Stimulated activated CD4-positive, alpha-beta T cell treated with anti-CD3 and anti-CD28 coated beads, TNF-alpha, amount 100 ng/mL, for 1 hour (primary cell): ENCODE measurements around the gene PTOV1.
"Not testable (repeated sequence)": the region's sequence is repeated elsewhere in the genome, so short reads cannot be mapped to it uniquely, and the experiment has no call there.

Experiments used
- DNase-seq, 3 donors: peaks; one replicate each; pipeline ENCODE4 v3.0.0-alpha.2; 2020; ENCODE audit warnings: low read depth in 3 of 3, low spot score in 1 of 3

PTOV1 gene

DNA sequence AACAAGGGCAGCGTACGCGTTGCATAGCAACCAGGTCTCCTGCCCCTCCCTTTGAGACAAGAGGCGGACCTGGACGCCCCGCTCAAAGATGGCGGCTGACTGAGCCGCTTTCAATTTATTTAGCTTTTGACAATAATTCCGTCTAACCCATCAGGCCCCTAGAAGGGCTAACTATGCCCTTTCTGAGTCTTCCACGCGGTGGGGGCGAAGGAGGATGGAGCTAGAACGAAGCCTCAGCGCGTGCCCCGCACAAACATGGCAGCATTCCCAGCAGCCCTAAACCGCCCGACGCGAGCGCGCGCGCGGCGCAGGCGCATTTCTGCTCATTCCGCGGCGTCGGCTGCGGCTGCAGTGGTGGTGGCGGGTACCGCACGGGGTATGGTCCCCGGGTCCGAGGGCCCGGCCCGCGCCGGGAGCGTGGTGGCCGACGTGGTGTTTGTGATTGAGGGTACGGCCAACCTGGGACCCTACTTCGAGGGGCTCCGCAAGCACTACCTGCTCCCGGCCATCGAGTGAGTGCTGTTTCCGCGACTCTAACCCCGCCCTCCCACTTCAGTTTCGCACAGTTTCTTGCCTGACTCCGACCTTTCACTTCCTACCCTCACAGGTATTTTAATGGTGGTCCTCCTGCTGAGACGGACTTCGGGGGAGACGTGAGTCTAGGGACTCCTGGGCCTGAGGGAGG is 32.9 kb upstream of the PTOV1 start, which contains the start of gene MED25:
TSS of gene MED25 (plus strand) at position 326 of the 685 bp plus-strand sequence. CDS start at position 379, 53 bp downstream.
- peak; percentile 65 to 79 (median 73) for DNase-seq

DNA sequence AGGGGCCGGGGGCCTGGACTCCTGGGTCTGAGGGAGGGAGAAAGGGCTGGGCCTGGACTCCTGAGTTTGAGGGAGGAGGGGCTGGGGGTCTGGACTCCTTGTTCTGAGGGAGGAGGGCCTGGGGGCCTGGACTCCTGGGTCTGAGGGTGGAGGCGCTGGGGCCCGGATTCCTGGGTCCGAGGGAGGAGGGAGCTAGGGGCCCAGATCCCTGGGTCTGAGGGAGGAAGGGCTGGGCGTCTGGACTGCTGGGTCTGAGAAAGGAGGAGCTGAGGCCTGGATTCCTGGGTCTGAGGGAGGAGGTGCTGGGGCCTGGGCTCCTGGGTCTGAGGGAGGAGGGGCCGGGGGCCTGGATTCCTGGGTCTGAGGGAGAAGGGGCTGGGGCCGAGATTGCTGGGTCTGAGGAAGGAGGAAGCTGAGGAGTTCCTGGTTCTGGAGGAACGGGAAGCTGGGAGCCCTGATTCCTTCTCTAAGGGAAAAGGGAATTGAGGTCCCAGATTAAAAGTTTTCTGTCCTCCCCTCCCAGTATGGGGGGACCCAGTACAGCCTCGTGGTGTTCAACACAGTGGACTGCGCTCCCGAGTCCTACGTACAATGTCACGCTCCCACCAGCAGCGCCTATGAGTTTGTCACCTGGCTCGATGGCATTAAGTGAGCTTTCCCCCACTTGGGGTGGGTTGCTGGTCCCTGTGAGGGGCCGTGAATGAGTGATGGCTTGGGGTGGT is 32.1 kb upstream of the PTOV1 start:
- DNase-seq = no peak

DNA sequence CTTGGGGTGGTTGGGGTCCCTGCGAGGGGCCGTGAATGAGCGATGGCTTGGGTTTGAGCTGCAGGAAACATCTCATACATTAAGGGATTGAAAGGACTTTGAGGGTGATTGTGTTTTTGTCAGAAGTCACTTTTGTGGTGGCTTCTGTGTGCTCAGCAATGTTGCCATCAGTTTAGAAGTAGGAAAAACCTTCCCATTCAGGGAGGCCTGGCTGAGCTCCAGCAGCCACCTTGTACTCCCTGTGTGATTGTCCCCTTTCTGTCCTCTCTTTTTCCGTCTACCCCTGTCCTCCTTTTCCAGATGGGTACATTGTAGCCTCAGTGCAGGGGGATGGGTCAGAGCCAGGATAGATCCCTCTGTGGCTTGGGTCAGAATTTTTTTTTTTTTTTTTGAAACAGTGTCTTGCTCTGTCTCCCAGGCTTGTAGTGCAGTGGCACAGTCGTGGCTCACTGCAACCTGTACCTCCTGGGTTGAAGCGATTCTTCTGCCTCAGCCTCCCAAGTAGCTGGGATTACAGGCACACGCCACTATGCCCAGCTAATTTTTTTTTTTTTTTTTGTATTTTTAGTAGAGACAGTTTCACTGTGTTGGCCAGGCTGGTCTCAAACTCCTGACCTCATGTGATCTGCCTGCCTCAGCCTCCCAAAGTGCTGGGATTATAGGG is 31.4 kb upstream of the PTOV1 start:
- DNase-seq = not testable (repeated sequence)

DNA sequence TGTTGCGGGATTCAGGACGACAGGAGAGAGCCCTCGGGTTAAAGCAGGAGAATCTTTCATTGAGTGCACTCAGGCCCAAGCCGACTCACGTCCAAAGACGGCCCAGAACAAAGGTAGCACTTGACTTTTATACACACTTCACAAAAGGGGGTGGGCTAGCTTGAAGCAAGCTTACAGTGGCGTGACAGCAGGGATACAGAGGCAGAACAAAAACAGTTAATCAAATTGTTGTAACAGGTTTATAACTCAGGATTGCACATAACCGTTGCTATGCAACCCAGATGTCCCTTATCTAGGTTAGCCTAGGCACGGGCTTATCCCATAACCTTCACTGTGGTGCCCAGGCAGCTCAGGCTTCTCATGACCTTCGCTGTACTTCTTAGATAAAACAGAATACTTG is 30.8 kb upstream of the PTOV1 start:
- DNase-seq = no peak

DNA sequence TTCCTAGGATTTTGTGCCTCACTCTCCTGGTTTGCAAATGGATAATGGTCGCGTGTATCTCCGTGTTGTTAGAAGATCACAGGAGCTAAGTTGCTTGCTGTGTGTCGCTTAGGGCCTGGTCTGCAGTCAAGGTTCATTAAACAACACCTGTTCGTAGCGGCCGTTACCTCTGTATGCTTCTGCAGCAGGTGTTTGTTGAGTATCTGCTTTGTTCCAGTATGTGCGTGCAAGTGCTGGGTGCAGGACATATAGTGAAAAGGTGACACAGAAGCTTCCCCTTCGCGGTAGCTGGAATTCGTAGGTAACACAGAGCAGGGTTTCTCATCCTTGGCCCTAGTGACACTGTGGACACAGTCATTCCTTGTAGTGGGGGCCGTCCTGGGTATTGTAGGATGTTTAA is 27.5 kb upstream of the PTOV1 start:
- no peak for DNase-seq

DNA sequence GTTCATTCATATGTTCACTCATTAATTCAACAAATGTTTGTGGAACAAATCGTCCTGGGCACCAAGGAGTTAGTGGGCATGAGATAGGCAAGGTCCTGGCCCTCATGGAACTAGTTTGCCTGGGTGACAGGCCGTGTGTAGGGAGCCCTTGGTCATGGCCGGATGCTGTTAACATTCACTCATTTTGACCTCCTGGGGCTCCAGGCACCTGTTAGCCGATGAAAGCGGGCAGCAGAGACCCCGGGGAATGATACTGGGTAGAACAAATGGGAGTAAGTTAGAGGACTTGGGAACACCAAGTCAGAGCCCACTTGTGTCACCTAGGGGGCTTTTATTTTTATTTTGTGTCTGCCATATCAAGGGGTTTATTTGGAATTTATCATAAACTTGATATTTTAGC is 26.3 kb upstream of the PTOV1 start:
- DNase-seq = no peak

DNA sequence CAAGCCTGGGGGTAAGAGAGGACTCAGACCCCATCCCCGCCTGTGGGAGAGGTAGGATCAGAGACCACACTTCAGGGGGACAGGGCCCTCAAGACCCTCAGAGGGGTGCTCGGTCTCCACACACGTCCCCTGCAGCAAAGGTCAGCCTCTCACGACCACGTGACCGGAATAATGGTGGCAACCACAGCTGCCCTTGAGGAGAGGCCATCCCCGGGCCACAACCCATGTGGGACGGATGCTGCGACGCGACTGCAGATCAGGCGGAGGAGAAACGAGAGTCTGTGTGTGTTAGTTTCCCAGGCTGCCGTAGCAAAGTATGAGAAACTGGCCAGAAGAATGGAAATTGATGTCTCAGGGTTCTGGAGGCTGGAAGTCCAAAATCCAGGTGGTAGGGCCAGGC is 23.9 kb upstream of the PTOV1 start:
- DNase-seq = no peak

DNA sequence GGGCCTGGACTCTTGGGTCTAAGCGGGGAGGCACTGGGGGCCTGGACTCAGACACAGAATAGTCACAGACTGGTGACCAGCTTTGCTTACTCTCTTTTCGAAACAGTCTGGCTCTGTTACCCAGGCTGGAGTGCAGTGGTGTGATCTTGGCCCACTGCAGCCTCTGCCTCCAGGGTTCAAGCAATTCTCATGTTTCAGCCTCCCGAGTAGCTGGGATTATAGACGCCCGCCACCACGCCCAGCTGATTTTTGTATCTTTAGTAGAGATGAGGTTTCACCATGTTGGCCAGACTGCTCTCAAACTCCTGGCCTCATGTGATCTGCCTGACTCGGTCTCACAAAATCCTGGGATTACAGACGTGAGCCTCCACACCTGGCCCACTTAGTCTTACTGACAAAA is 21.8 kb upstream of the PTOV1 start:
- no peak for DNase-seq

DNA sequence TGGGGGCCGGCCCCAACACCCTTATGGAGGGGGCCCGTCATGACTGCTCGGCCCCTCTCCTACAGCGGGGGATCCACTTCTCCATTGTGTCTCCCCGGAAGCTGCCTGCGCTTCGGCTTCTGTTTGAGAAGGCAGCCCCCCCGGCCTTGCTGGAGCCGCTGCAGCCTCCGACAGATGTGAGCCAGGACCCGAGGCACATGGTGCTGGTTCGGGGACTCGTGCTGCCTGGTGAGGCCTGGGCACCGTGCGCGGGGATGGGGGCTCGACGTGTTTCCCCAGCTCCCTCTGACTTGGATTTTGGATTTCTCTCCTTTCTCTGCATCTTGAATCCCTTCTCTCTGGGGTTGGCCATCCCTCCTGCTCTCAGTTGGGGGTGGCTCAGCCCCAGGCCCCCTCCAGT is 21.2 kb upstream of the PTOV1 start:
- no peak for DNase-seq

DNA sequence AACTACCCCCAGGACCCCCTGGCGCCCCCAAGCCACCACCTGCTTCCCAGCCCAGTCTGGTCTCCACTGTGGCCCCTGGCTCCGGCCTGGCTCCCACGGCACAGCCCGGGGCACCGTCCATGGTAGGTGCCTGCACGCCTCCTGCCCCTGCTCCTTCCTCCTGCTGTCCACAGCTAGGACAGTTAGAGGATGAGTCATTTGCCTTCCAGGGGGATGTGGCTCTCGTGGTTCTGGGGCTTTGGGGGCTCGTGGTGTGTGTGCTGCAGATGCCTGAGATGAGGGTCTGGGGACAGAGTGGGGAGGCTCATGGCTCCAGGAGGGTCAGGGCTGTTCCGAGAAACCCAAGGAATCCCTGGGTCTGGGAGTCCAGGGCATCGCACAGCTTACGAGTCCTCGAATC is 20.2 kb upstream of the PTOV1 start:
- no peak for DNase-seq

DNA sequence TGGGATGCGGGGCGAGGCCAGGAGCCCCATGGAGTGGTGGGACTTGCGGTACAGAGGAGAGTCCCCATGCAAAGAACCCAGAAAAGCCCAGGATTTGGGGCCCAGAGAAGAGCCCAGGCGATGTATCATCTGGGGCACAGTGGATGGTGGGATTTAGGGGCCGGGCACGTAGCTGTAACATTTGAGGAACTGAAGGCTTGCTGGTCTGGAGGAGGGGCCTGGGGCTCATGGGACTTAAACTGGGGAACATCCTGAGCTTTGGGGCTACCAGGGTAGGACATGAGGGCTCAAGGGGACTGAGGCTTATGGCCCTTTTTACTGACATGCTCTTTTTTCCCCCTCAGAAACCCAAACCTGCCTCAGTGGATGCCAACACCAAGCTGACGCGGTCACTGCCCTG is 19.4 kb upstream of the PTOV1 start:
- DNase-seq = no peak

DNA sequence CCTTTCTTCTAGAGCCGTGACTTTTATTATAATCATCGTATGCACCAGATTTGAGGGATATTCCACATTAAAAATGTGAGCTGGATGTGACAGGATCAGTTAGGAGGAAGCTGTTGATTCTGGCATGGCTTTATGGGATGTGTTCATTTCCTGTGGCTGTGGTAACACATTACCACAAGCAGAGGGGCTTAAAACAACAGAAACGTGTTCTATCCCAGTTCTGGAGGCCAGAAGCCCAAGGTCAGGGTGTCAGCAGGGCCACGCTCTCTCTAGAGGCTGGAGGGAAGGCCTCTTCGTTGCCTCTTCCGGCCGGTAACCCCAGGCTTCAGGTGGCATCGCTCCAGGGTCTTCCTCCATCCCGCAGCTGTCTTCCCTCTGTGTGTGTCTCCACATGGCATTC is 18.4 kb upstream of the PTOV1 start:
- no peak for DNase-seq

DNA sequence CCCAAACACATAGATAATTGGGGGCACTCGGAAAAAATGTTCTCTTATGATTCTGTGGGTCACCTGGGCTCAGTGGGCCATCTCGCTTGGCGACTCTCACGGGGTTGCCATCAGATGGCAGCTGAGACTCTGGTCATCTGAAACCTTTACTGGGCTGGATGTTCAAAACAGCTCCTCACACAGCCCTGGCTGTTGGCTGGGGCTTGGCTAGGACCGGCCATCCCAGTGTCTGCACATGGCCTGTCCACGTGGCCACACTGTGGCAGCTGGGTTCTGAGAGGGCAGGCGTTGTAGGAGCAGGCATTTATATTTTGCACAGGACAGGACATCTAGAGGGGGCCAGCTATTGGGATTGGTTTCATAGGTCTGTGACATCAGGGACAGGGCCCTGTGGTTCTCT is 17.4 kb upstream of the PTOV1 start:
- DNase-seq = no peak

DNA sequence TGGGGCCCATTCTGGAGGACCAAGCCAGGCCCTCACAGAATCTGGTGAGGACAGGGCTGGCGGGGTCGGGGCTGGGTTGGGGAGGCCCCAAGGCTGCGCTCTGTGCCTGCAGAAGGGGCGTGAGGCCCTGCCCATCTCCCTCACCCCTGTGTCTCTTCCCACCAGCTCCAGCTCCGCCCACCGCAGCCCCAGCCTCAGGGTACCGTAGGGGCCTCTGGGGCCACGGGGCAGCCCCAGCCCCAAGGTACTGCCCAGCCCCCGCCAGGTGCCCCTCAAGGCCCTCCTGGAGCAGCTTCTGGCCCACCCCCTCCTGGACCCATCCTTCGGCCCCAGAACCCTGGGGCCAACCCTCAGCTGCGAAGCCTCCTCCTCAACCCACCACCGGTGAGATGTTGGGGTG is 15.4 kb upstream of the PTOV1 start:
- DNase-seq = no peak

DNA sequence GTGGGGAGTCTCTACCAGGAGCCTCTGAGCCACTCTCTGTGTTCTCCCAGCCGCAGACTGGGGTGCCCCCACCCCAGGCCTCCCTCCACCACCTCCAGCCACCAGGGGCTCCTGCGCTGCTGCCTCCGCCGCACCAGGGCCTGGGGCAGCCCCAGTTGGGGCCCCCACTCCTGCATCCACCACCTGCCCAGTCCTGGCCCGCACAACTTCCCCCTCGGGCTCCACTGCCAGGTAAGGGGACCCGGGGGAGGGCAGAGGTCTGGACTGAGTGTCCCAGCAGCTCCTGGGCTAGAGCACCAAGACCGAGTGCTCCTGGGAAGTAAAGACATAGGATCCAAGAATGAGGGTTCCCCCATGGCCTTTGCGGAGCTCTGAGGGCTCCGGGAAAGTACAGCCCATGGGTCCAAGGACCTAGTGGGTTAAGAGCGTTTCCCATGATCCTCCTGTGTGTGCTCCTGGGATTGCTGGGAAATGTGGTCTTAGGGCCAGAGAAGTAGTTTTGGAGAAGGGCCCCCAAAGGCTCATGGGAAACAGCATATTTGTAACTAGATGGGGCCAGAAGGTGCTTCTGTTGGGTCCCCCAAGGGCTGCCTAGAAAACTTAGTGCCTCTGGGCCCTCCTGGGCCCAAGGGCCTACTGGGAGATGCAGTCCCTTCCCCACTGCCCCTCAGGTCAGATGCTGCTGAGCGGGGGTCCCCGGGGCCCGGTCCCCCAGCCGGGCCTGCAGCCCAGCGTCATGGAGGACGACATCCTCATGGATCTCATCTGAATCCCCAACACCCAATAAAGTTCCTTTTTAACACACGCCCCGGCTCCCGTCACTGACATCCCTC is 14.6 kb upstream of the PTOV1 start:
- no peak for DNase-seq

DNA sequence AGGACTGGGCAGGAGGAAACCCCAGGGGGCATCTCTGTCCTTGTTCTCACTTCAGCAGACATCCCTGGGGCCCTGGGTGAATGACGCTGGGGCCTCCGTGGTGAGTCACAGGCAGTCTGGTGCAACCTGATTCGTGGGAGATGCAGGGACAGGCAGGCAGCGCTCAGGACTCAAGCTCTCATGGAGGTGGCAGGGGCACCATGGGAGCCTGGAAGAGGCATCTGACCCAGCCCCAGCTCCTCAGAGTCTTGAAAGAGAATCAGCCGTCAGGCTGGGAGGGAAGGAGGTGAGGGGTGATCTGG is 14.0 kb upstream of the PTOV1 start:
- DNase-seq = no peak

DNA sequence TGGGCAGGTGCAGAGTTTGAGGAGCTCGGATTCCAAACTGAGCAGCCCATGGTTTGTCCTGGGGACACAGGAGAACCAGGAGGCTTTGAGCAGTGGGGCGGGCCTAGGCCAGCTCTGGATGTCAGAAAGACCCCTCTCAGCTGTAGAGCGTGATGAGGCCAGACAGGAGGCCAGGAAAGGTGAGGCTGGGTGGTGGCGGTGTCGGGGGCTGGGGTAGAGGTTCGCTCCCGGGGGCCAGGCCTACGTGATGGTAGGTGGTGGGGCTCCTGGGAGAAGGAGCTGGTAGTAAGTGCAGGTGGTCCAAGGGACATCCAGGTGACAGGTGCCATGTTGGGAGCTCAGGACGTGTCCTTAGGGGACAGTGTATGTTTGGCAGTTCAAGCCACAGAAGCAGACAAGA is 13.5 kb upstream of the PTOV1 start:
- no peak for DNase-seq

DNA sequence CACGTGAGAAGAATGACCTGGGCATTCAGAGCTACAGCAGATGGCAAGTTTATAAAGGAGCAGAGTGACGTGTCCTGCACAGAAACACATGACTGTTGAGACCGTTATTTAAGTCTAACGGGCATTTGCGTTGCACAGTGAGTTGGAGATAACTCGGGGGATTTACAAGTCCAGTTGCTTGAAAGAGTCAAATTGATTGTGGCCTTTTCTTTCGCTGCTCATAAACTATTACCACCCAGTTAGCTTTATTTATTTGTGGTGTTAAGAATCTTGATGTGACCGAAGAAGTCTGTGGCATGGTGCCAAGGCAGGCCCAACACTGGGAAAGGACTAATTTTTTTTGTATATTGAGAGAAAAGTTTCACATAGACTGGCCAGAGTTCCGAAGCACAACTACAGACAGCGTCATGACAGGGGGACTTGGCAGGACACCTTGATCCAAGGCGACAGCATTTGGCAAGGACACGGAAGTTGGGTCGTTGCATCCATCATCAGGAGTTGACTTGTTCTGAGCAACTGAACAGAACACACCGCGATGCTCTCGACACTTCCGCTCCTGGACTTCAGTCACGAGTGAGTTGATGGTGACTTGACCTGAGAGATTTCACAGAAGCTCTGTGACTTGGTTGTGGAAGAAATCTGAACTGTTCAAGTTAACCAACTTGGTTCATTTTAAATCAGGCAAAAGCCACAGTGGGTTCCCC is 11.9 kb upstream of the PTOV1 start:
- no peak for DNase-seq

DNA sequence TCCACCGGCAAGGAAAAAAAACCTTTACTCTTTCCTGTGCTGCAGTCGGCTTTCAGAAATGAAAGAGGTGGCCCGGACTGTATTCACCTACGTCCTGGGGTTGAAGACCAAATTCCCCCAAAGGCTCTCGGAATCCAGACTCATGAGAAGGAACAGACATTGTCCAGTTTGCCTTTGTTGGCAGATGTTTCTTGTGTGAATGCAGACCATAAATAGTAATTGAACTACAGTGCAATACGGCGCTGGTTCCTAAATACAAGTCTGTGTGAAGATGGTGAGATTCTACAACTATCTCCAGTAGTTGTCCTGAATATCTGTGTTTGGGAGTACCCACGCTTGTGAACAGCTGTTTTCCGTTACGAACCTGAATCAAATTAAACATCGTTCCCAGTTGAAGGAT is 11.2 kb upstream of the PTOV1 start:
- no peak for DNase-seq

DNA sequence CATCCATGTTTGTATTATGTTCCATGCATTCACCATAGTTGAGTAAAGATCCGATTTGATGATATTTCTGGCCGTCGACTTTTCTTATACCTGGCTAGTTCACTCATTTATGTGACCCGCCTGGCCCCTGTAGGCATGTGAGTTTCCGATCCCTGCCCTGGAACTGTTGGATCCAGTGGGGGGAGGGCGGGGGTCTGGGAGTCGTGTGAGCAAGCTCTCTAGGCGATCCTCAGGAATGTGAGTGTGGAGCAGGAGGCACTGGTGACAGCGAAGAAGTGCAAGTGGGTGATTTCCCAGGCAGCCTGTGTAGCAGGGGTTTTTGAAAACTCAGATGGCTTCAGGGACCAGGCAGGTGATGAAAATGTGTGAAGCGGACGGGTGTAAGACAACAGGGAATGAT is 10.6 kb upstream of the PTOV1 start:
- DNase-seq = no peak

DNA sequence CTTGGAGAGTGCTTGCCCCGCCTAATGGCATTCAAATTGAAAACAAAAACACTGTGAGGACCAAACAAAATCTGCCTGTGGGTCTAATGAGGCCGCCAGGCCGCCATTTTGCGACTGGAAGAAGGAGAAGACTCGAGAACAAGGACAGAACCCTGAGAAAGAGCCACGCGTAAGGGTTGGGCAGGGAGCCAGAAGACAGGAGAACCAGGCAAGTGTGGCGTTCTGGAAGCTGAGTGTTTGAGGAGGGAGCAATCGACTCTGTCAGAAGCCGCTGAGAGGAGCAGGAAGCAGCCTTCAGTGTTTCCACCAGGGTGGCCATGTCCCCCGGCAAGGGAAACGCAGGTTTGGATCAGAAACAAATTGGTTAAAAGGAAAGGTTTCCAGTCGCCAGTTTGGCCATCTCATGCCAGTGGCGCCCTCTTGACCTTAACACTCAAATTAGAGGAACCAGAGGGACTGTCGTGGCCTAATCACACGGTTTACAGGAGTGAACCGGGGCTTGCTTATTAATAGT is 10.2 kb upstream of the PTOV1 start:
- no peak for DNase-seq
